ENCODE results near the gene ESPL1.

Gene ESPL1

GRCh38 chr12:53267999-53268629 is at the start of gene ESPL1:
Gene ESPL1, plus strand, starts transcription at chr12:53268299. Its CDS starts 468 bp downstream, at chr12:53268767.
- DNase-seq, result peak; percentile 74

DNA sequence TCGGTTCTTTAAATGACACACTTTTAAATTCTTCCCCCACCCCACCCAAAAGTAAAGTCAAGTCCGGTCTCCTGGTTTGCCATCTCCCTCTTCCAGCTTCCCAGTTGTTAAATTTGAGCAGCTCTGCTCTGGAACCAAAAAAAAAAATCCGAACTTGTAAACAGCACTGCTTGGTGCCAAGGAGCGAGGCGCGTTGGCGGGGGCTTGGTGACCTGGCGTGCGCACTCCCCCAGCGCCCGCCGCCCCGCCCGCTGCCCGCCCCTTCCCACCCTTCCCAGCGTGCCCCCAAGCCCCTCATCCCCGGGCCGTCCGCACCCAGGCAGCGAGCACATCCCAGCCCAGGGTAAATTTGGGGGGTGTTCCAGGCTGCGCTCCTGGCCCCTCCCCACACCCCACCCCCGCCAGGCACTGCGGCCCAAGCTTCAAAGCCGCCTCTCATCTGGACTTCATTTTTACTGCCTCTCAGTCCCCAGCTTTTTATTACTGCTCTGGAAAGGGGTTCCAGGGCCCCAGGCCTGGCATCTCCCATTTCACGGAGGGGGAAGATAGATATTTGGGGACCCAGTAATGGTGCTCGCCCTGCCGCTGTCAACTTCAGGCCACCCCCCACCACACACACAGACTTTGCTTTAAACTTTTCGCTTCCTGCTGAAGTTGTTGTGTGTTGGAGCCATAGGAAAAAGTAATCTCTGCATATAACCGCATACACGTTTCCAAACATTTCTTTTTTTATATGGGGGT is 49.4 kb upstream of the ESPL1 start:
- DNase-seq, result no peak

- DNase-seq, result peak; percentile 68
Measured at GRCh38 chr12:53219292-53219955, 48.7 kb upstream of the ESPL1 start.

DNA sequence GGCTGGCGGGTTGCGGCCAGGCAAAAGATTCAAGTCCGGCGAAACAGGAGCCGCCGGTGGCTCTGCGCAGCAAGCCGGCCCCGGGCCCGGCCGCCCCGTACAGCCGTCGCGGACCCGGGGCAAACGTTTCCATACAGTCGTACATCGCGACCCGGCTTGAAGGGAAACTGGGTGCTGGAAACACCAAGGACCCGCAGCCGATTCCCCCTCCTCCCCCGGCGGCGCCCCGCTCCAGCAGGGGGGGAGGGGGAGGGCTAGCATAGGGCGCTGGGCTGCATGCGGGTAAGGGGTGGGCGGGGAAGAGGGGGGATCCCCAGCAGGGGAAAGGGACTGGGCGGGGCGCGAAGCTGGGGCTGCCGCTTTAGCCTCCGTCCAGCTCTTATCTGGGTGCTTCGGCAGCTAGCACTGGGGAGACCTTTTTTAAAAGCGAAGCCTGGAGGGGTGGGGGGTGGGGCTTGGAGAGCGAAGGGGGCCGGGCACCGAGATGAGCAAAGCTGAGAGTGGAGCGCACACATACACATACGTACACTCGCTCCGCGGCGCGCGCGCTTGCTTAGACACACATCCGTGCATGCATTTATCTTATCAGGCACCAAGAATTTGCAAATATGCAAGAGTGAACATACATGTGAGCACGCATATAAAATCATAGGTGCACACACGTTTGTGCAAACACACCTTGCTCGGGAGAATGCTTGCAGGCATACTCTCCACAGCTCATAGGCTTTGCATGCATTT is 48.0 kb upstream of the ESPL1 start:
- peak; percentile 68 for DNase-seq

GRCh38 chr12:53220694-53221202 is 47.4 kb upstream of the ESPL1 start:
- peak; percentile 78 for DNase-seq

DNA sequence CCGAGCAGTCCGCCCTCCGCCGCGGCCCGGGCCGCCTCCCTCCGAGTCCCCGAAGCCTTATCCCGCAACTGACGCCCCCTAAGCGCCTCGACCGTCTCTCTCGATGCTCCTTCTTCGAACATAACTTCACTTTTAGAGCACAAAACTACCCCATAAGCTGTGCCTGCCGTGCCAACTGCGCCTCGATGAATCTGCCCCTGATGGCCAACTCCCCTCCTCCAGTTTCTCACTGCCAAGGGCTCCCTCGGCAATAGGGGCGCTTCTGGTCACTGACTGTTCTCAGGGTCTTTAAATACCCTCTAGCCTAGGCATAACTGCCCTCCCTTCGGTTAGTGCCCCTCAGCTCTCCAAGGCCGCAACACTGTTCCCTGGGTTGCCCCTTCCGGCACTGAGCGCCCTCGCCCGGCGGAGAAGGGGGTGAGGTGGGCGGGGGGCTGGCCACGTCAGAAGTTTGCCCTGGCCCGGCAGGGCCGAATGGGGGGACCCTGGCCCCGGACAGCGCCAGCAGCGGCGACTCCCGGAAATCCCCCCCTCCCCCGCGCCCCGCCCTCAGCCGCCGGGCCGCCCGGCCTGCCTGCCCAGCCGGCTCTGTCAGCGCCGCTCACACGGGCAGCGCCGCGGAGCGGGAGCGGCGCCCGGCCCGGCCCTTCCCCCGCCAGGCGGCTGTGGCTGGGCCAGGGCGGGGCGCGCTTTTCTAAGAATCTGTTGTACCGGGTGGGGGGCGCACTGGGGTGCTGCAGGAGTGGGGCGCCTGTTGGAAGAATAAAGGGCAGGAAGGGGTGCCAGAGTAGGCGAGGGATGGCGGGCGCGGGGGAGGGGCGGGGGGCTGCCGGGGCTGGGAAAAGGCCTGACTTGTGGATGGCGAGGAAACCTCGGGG is 46.7 kb upstream of the ESPL1 start:
- peak; percentile 41 for DNase-seq

- DNase-seq, result no peak
Measured at GRCh38 chr12:53222170-53222721, 45.9 kb upstream of the ESPL1 start.

DNA sequence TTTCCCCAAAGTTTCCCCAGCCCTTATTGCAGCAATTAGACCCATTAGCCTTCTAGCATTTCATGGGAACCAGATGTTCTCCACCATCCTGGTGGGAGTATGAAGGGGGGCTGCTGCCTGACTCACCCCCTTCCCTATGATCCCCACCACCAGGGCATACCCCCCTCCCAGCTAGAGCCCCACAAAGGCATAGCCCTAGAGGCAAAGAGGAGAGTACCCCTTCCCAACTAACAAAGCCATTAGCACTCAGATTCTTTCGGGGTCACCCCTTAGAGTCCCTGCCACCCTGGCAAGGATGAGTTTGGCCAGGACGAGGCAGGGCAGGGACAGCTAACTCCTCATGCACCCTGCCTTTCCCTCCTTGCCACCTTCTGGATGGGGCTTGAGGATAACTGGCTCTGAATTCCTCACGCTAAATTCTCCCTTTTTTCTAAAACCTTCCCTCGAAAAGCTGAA is 45.3 kb upstream of the ESPL1 start:
- DNase-seq, result no peak

GRCh38 chr12:53223389-53224060 is 44.6 kb upstream of the ESPL1 start:
- no peak for DNase-seq

- DNase-seq, result no peak
Measured at GRCh38 chr12:53224061-53224896, 43.8 kb upstream of the ESPL1 start.

GRCh38 chr12:53224897-53225634 is 43.0 kb upstream of the ESPL1 start:
- DNase-seq, result no peak

DNA sequence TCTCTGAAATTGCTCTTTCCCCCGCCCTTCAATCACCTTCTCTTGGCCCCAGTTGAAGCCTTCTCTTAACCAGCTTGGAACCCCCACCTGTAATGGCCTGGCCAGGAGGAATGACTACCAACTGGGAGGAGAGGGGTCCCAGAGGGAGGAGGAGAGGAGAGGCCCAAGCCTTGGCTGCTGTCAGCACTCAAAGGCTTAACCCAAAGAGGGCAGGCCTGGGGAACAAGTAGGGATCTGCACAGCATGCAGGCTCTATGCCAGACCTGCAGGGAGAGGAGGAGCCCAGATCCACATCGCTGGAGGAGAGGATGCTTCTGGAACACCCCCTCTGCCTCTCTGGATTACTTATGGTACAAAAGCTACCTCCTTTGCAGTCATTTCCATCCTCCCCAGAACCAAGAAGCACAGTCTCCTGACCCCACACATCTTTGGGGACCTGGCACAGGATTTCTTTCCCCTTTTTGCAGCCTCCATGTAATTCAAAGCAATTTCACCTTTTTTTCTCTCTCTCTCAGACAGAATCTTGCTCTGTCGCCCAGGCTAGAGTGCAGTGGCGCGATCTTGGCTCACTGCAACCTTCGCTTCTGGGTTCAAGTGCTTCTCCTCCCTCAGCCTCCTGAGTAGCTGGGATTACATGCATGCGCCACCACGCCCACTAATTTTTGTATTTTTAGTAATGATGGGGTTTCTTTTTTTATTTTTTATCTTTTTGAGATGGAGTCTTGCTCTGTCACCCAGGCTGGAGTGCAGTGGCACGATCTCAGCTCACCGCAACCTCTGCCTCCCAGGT is 42.3 kb upstream of the ESPL1 start:
- no peak for DNase-seq

- no peak for DNase-seq
Measured at GRCh38 chr12:53226815-53227214, 41.3 kb upstream of the ESPL1 start.

- DNase-seq, result no peak
Measured at GRCh38 chr12:53227341-53227740, 40.8 kb upstream of the ESPL1 start.

DNA sequence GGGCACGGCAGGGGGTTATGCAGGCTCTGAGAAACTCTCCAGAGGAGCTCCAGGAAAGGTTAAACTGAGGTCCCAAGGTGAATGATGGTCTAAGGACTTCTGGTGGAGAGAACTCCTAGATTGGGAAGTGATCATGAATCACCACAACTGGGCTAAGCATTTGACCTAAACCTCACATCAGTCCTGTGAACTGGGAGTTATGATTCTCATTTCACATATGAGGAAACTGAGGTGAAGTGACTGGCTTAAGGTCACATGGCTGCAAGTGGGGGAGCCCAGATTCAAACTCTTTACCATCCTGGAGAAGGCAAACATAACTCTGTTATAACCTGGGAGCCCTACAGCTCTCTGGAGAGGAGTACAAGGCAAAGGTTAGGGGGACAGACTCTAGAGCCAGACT is 40.3 kb upstream of the ESPL1 start:
- DNase-seq, result no peak

DNA sequence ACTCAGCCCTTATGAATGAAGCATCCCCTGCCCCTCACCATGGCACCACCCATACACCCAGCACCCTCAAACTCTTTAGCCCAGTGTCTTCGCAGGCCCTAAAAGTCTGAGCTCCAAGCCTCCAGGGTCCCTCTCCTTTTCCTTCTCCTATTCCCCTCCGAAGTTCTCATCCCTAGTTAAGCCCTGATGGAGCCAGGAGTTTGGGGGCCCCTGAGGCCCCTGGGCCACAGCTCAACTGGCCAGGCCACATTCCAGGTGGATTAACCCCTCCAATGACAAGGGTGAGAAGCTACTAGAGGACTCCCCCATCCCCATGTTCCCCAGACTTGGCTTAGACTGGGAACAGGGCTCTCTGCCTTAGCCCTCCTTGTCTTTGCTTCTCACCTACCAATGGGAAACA is 38.6 kb upstream of the ESPL1 start:
- no peak for DNase-seq

GRCh38 chr12:53230108-53230845 is 37.8 kb upstream of the ESPL1 start:
- DNase-seq, result no peak

DNA sequence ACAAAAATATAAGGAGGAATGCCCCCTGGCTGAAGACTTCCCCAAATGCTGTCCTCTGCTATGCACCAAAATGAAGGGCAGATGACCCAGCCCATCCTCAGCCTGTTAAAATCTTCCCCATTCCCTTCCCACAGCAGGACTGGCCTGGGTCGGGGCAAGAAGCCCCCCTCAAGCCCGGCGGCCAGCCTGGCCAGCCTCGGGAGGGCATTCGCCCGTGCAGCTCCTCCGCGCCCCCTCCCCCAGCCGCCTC is 36.5 kb upstream of the ESPL1 start:
- DNase-seq, result no peak

All from stimulated activated CD4-positive, alpha-beta T cell treated with anti-CD3 and anti-CD28 coated beads, Interleukin-12 subunit alpha, Interleukin-12 subunit beta, amount 100 ng/mL, for 4 hours (primary cell).